Muscle layer of colon (tissue), 2 donors: ENCODE measurements around the gene KHDC1.
"Not testable (repeated sequence)": the region's sequence is repeated elsewhere in the genome, so short reads cannot be mapped to it uniquely, and the experiment has no call there.

Experiments used
- H3K27ac ChIP-seq: one replicate; pipeline ENCODE4 v1.7.0; 2013; ENCODE audit warnings: low read depth, mild to moderate bottlenecking, low read length, moderate library complexity
- H3K27me3 ChIP-seq, 2 donors: one replicate each; pipeline ENCODE4 v1.7.0; 2013; ENCODE audit warnings: low read length in 2 of 2, mild to moderate bottlenecking in 2 of 2; ENCODE audit not compliant: insufficient read depth in 2 of 2, control insufficient read depth in 1 of 2
- H3K36me3 ChIP-seq: one replicate; pipeline ENCODE4 v1.7.0; 2013; ENCODE audit warnings: mild to moderate bottlenecking, low read length; ENCODE audit not compliant: insufficient read depth
- H3K4me1 ChIP-seq: one replicate; pipeline ENCODE4 v1.7.0; 2013; ENCODE audit warnings: mild to moderate bottlenecking, low read length; ENCODE audit not compliant: insufficient read depth
- H3K4me3 ChIP-seq, 2 donors: one replicate each; pipeline ENCODE4 v1.7.0; 2013; ENCODE audit warnings: low read length in 2 of 2, low read depth in 1 of 2, mild to moderate bottlenecking in 1 of 2, moderate library complexity in 1 of 2
- H3K9ac ChIP-seq: one replicate; pipeline ENCODE4 v1.7.0; 2013; ENCODE audit warnings: low read length
- H3K9me3 ChIP-seq: one replicate; pipeline ENCODE4 v1.7.0; 2013; ENCODE audit warnings: mild to moderate bottlenecking, low read length
- donor health status: abdominal sarcoma.
- donor health status: Adenocarcinoma of cecum.

Gene KHDC1

GRCh38 chr6:73248192-73248903, 14.6 kb downstream of the KHDC1 start:
- Histone ChIP-seq H3K4me1 (no peaks in the 10 kb centered on the region), H3K27ac (no peak overlapping the region), H3K9ac (no peak overlapping the region), H3K9me3 (no peaks in the 10 kb centered on the region), H3K4me3 (no peak overlapping the region), H3K27me3 (no peaks in the 10 kb centered on the region), H3K36me3 (no peaks in the 10 kb centered on the region)

GRCh38 chr6:73242001-73242400, 21.0 kb downstream of the KHDC1 start:
- Histone ChIP-seq H3K9me3 (no peaks in the 10 kb centered on the region), H3K27me3 (no peaks in the 10 kb centered on the region), H3K4me1 (no peaks in the 10 kb centered on the region), H3K9ac (no peak overlapping the region), H3K36me3 (no peaks in the 10 kb centered on the region), H3K4me3 (no peak overlapping the region), H3K27ac (no peak overlapping the region)

- Histone ChIP-seq H3K36me3 (no peaks in the 10 kb centered on the region), H3K4me1 (no peaks in the 10 kb centered on the region), H3K9ac (no peak overlapping the region), H3K27me3 (no peaks in the 10 kb centered on the region), H3K9me3 (no peaks in the 10 kb centered on the region), H3K27ac (no peak overlapping the region), H3K4me3 (no peak overlapping the region)
Observed at GRCh38 chr6:73240730-73241129, 22.3 kb downstream of the KHDC1 start.

- no peaks in the 10 kb centered on the region for H3K27me3 ChIP-seq
- H3K4me1 ChIP-seq, result no peaks in the 10 kb centered on the region
- H3K36me3 ChIP-seq, result no peaks in the 10 kb centered on the region
- no peak overlapping the region for H3K4me3 ChIP-seq
- H3K27ac ChIP-seq, result no peak overlapping the region
- H3K9ac ChIP-seq, result no peak overlapping the region
- H3K9me3 ChIP-seq, result no peaks in the 10 kb centered on the region
Observed at GRCh38 chr6:73236144-73236750, 26.7 kb downstream of the KHDC1 start.

GRCh38 chr6:73234733-73235132, 28.3 kb downstream of the KHDC1 start:
- H3K9ac ChIP-seq, result no peak overlapping the region
- H3K9me3 ChIP-seq, result no peaks in the 10 kb centered on the region
- no peak overlapping the region for H3K27ac ChIP-seq
- H3K27me3 ChIP-seq, result no peaks in the 10 kb centered on the region
- no peaks in the 10 kb centered on the region for H3K36me3 ChIP-seq
- no peaks in the 10 kb centered on the region for H3K4me1 ChIP-seq
- H3K4me3 ChIP-seq, result no peak overlapping the region

- H3K4me1 ChIP-seq, H3K27ac ChIP-seq, H3K9me3 ChIP-seq, H3K27me3 ChIP-seq, H3K4me3 ChIP-seq, H3K9ac ChIP-seq, H3K36me3 ChIP-seq: not testable (repeated sequence)
Observed at GRCh38 chr6:73233971-73234370, 29.0 kb downstream of the KHDC1 start.

DNA sequence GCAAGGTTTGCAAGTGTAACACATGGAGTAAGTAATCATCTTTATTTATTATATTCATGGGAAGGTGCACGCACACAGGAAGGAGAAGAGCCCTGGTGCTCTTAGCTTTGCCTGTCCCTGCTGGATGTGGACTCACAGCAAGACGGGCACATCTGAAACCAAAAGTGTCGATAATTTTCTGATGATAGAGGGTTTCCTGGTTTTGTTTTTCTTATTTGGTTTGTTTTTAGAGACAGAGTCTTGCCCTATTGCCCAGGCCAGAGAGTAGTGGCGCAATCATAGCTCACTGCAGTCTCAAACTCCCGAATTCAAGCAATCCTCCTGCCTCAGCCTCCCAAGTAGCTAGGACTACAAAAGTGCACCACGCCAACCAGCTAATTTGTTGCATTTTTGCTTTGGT, 29.9 kb downstream of the KHDC1 start:
- Histone ChIP-seq H3K27ac (no peak overlapping the region), H3K9me3 (no peaks in the 10 kb centered on the region), H3K27me3 (no peaks in the 10 kb centered on the region), H3K4me1 (no peaks in the 10 kb centered on the region), H3K9ac (no peak overlapping the region), H3K4me3 (no peak overlapping the region), H3K36me3 (no peaks in the 10 kb centered on the region)

DNA sequence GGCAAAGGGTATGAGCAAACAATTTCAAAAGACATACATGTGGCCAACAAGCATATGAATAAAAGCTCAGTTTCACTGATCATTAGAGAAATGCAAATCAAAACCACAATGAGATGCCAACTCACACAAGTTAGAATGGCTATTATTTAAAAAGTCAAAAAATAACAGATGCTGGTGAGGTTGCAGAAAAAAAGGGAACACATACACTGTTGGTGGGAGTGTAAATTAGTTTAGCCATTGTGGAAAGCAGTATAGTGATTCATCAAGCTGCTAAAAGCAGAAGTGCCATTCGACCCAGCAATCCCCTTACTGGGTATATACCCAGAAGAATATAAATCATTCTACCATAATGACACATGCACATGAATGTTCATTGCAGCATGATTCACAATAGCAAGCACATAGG, 31.0 kb downstream of the KHDC1 start:
- no peak overlapping the region for H3K27ac ChIP-seq
- no peak overlapping the region for H3K9ac ChIP-seq
- no peaks in the 10 kb centered on the region for H3K36me3 ChIP-seq
- H3K9me3 ChIP-seq, result no peaks in the 10 kb centered on the region
- no peaks in the 10 kb centered on the region for H3K27me3 ChIP-seq
- H3K4me3 ChIP-seq, result no peak overlapping the region
- H3K4me1 ChIP-seq, result no peaks in the 10 kb centered on the region

- no peak overlapping the region for H3K27ac ChIP-seq
- no peaks in the 10 kb centered on the region for H3K4me1 ChIP-seq
- no peak overlapping the region for H3K4me3 ChIP-seq
- H3K27me3 ChIP-seq, result no peaks in the 10 kb centered on the region
- H3K36me3 ChIP-seq, result no peaks in the 10 kb centered on the region
- no peaks in the 10 kb centered on the region for H3K9me3 ChIP-seq
- H3K9ac ChIP-seq, result no peak overlapping the region
Observed at GRCh38 chr6:73227606-73228255, 35.3 kb downstream of the KHDC1 start.

DNA sequence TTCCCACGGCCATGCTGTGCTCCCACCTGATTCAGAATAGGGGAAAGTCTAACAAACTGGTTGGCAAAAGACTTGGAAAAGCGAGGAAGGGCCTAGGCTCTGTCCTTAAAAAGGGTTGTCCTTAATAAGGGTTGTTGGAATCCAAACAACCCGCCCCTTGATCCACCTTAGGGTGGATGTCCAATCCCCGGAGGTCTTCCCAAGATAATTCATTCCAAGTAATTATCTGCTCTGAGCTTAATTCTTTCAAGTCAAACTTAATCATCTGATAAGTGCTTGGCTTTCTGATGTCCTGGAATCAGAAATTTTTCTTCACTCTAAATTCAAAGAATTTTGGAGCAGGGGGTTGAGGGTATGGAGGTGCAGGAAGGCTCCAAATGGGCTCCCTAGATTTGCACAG, 37.6 kb downstream of the KHDC1 start, which contains the start of gene KHDC1L:
TSS of gene KHDC1L (minus strand) at position 101 of the 400 bp plus-strand sequence. CDS start at position 13, 88 bp downstream.
- H3K36me3 ChIP-seq, result no peaks in the 10 kb centered on the region
- H3K9ac ChIP-seq, result no peak within 1 kb of the TSS
- H3K27me3 ChIP-seq, result no peaks in the 10 kb centered on the region
- no peak within 1 kb of the TSS for H3K4me3 ChIP-seq
- no peak within 1 kb of the TSS for H3K27ac ChIP-seq
- H3K4me1 ChIP-seq, result no peaks in the 10 kb centered on the region
- no peaks in the 10 kb centered on the region for H3K9me3 ChIP-seq

GRCh38 chr6:73216859-73217258, 46.1 kb downstream of the KHDC1 start:
- Histone ChIP-seq H3K4me3 (no peak overlapping the region), H3K27me3 (no peaks in the 10 kb centered on the region)

More at GRCh38 chr6:73216859-73217258, 46.1 kb downstream of the KHDC1 start:
- Histone ChIP-seq H3K9me3 (no peaks in the 10 kb centered on the region), H3K9ac (no peak overlapping the region), H3K36me3 (no peaks in the 10 kb centered on the region), H3K4me1 (no peaks in the 10 kb centered on the region), H3K27ac (no peak overlapping the region)
